Breast epithelium (tissue), 4 donors: Measurements from ENCODE around the gene ITGA3. TPM values are rescaled to one million over a fixed set of nuclear protein-coding genes. Genes with fewer than 3 reads are reported as not detected.
"Not testable (repeated sequence)": the region's sequence is repeated elsewhere in the genome, so short reads cannot be mapped to it uniquely, and the experiment has no call there.

Experiments
- DNase-seq, 2 donors: peaks; one replicate each; pipeline ENCODE4 v3.0.0-alpha.2; 2019; ENCODE audit warnings: low spot score in 2 of 2
- H3K27ac ChIP-seq, 2 donors: fragments of 200-600 bp; sonication (generic) in 1 of 2; one replicate each; pipeline ENCODE4 v1.5.1; 2016 to 2019; ENCODE audit warnings: mild to moderate bottlenecking in 1 of 2
- H3K27me3 ChIP-seq, 2 donors: fragments of 200-600 bp; sonication (generic) in 1 of 2; one replicate each; pipeline versions ENCODE4 v1.5.1 to v1.6.0; 2017 to 2019; ENCODE audit warnings: control low read depth in 1 of 2, mild to moderate bottlenecking in 1 of 2
- H3K36me3 ChIP-seq: fragments of 200-600 bp; one replicate; pipeline ENCODE4 v1.5.1; 2019
- H3K4me1 ChIP-seq, 2 donors: fragments of 200-600 bp; sonication (generic); one replicate each; pipeline ENCODE4 v1.5.1; 2016 to 2019; ENCODE audit warnings: control low read depth in 1 of 2
- H3K4me3 ChIP-seq, 3 donors: fragments of 200-600 bp; sonication (generic); 1 replicate in 2 of 3; 2 replicates in 1 of 3; pipeline ENCODE4 v1.5.1; 2016 to 2019; ENCODE audit warnings: mild to moderate bottlenecking in 3 of 3, moderate library complexity in 2 of 3
- H3K9me3 ChIP-seq, 2 donors: fragments of 200-600 bp; sonication (generic) in 1 of 2; one replicate each; pipeline ENCODE4 v1.5.1; 2016 to 2019; ENCODE audit warnings: control low read depth in 1 of 2
- POLR2A ChIP-seq: fragments of 450-650 bp; IDR thresholded peaks from one replicate; pipeline ENCODE4 v1.6.1; 2016; ENCODE audit warnings: antibody characterized with exemption, mild to moderate bottlenecking, moderate library complexity
- POLR2AphosphoS5 ChIP-seq, 3 donors: sonication (generic); formaldehyde crosslinking; IDR thresholded peaks; one replicate each; pipeline ENCODE4 v1.6.1; 2017; ENCODE audit warnings: antibody characterized with exemption in 3 of 3
- intact Hi-C: fragments of 100-400 bp; cut with DNase I; formaldehyde crosslinking; loops from one replicate; pipeline ENCODE4 v1.15.1; 2023; ENCODE audit warnings: low total_unique reads
- total RNA-seq, 3 donors: library from RNA; depleted of rRNA; stranded (reverse); fragments of >200 nt; gene quantifications; one replicate each; pipeline ENCODE4 v1.1.0, GENCODE V29; 2016
- TF ChIP-seq, protein P1 (sequence below), 3 donors: fragments of 450-650 bp; IDR thresholded peaks; one replicate each; pipeline ENCODE4 v1.5.1; 2016 to 2017; ENCODE audit warnings: antibody characterized with exemption in 3 of 3, mild to moderate bottlenecking in 3 of 3, moderate library complexity in 3 of 3

The ITGA3 gene
- total RNA-seq, 3 donors from 2014 or later, result 10.6 to 67.6 (median 48.5) TPM

DNA sequence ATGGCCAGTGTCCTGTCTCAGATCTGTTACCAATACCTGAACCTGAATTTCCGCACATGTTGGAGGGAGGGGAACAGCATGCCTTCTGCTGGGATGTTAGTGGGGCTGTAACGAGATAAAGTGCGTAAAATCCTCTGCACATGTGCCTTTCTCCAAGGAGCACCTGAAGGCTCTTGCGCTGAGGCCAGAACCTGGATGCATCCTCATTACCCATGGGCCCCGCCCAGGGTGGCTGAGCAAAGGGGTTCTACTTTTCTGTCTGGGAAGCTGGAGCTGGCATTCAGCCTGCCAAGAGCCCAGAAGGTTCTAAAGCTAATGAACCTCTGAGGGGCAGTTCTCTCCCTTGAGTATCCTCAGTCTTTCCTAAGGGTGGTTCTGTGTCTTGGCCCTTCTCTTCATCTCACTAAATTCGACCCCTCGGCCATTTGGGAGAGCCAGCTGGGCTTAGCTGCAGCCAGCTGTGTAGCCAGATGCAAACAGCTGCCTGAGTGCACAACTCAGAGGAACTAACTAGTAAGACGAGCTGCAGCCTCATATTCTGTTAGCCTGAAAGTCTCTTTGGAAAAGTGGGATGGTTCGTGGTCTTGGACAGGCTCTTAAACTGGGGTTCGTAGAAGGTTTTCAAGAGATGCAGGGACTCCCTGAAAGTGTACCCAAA, 2.5 kb downstream of the ITGA3 start:
- H3K27me3 ChIP-seq, result no peaks in the 10 kb centered on the region
- peak overlapping the region; percentile 93 to 96 for H3K27ac ChIP-seq
- DNase-seq, result no peak
- intact Hi-C loops, result no loop called here
- no peaks in the 10 kb centered on the region for H3K9me3 ChIP-seq
- peak overlapping the region in 1 of 3 donors; percentile 94 for H3K4me3 ChIP-seq
- TF ChIP-seq POLR2A, result no peak
- TF ChIP-seq, protein P1, sequence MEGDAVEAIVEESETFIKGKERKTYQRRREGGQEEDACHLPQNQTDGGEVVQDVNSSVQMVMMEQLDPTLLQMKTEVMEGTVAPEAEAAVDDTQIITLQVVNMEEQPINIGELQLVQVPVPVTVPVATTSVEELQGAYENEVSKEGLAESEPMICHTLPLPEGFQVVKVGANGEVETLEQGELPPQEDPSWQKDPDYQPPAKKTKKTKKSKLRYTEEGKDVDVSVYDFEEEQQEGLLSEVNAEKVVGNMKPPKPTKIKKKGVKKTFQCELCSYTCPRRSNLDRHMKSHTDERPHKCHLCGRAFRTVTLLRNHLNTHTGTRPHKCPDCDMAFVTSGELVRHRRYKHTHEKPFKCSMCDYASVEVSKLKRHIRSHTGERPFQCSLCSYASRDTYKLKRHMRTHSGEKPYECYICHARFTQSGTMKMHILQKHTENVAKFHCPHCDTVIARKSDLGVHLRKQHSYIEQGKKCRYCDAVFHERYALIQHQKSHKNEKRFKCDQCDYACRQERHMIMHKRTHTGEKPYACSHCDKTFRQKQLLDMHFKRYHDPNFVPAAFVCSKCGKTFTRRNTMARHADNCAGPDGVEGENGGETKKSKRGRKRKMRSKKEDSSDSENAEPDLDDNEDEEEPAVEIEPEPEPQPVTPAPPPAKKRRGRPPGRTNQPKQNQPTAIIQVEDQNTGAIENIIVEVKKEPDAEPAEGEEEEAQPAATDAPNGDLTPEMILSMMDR (IDR thresholded peaks at IDR 0.05), result no peak
- TF ChIP-seq POLR2AphosphoS5 (IDR thresholded peaks at IDR 0.05), result no peak
- peaks cover 15 to 28% of the 10 kb centered on the region in 2 donors for H3K4me1 ChIP-seq
- no peaks in the 10 kb centered on the region for H3K36me3 ChIP-seq

- TF ChIP-seq, protein P1 (IDR thresholded peaks at IDR 0.05), result no peak
- TF ChIP-seq POLR2A (no peak), POLR2AphosphoS5 (IDR thresholded peaks at IDR 0.05) (no peak)
- H3K27ac ChIP-seq, result peak overlapping the region; percentile 93 to 96
- H3K36me3 ChIP-seq, result no peaks in the 10 kb centered on the region
- intact Hi-C loops, result no loop called here
- no peaks in the 10 kb centered on the region for H3K9me3 ChIP-seq
- peak in 1 of 2 donors; percentile 58 for DNase-seq
- no peaks in the 10 kb centered on the region for H3K27me3 ChIP-seq
- peak overlapping the region in 1 of 3 donors; percentile 7 for H3K4me3 ChIP-seq
- H3K4me1 ChIP-seq, result peaks cover 22 to 37% of the 10 kb centered on the region in 2 donors
Measured at GRCh38 chr17:50059256-50059655, 3.3 kb downstream of the ITGA3 start.

DNA sequence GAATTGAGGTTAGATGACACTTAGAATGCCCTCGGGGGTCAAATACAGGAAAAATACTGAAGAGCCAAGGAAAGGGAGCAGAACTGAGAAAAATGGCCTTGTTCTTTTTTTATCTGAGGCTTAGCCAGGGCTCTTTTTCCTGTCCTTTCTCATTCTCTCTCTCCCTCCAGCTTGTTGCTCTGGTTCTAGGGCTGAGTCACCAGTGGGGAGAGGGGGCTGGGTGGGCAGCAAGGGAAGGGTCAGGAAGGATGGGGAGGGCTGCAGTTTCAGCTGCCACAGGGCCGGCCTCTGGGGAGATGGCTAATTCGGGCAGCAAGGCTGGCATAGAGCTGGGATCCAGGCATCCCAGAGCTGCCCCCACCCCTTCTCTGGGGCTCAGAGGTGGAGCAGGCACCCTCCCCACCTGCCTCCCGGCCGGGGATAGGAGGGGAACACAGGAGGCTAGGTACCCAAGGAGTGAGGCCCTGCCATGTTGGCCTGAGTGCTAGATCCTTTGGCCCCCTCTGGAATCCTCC, 3.9 kb downstream of the ITGA3 start:
- intact Hi-C loops, result loop anchor here (5.0 kb wide), 1 partner anchor 33 kb away; no protein-coding TSS in a partner anchor
- Histone ChIP-seq H3K36me3 (no peaks in the 10 kb centered on the region), H3K9me3 (no peaks in the 10 kb centered on the region), H3K4me1 (peaks cover 25 to 40% of the 10 kb centered on the region in 2 donors), H3K4me3 (no peak overlapping the region), H3K27me3 (no peaks in the 10 kb centered on the region), H3K27ac (peak overlapping the region; percentile 93 to 96)
- TF ChIP-seq POLR2AphosphoS5 (IDR thresholded peaks at IDR 0.05) (no peak), POLR2A (no peak)
- TF ChIP-seq, protein P1 (IDR thresholded peaks at IDR 0.05), result no peak
- DNase-seq, result no peak

DNA sequence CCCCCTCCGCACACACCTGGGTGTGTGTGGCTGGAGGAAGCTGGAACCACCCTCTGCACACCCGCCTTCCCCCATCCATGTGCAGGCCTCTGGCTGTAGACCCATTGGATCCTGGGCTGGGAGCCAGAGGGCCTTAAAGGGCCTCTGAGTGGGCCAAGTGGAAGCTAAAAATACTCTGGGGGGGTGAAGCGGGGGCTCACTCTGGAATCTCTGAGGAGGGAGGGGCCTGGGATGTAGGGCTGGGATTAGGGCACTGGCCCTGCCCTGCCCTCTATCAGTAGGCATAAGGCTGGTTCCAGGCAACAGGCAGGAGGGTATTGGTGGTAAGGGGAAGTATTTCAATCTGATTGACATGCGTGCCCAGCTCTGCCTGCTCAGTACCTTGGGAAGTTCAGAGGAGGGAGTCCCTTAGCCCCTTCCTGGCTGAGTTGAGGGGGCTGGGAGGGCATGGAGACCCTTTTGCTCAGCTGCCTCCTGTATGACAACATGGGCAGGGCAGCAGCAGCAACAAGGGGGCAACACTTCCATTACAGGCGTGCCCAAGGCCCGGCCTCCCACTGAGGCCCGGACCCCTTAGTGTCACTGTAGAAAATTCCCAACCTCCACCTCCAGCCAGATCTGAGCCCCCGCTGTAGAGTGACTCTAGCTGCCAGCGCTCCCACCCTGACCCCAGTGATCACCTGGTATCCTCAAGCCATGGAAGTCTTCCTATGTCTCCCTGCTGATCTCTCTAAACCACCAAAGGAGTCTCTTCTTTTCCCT, 5.2 kb downstream of the ITGA3 start:
- no peaks in the 10 kb centered on the region for H3K36me3 ChIP-seq
- H3K4me1 ChIP-seq, result peaks cover 22 to 40% of the 10 kb centered on the region in 2 donors
- intact Hi-C loops, result loop anchor here (5.0 kb wide), 1 partner anchor 34 kb away; no protein-coding TSS in a partner anchor
- H3K27me3 ChIP-seq, result no peaks in the 10 kb centered on the region
- H3K27ac ChIP-seq, result peak overlapping the region; percentile 93 to 96
- peak overlapping the region in 1 of 3 donors; percentile 6 for H3K4me3 ChIP-seq
- no peaks in the 10 kb centered on the region for H3K9me3 ChIP-seq
- DNase-seq, result no peak
- no peak for TF ChIP-seq POLR2A
- TF ChIP-seq, protein P1 (IDR thresholded peaks at IDR 0.05), result no peak
- TF ChIP-seq POLR2AphosphoS5 (IDR thresholded peaks at IDR 0.05), result no peak

DNA sequence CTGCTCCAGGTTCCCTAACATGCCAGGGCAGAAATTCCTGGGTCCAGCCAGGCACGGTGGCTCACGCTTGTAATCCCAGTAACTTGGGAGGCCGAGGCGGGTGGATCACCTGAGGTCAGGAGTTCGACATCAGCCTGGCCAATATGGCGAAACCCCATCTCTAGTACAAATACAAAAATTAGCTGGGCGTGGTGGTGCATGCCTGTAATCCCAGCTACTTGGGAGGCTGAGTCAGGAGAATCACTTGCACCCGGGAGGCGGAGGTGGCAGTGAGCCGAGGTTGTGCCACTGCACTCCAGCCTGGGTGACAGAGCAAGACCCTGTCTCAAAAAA, 5.8 kb downstream of the ITGA3 start:
- peak overlapping the region; percentile 93 to 96 for H3K27ac ChIP-seq
- H3K9me3 ChIP-seq, H3K36me3 ChIP-seq, DNase-seq, H3K27me3 ChIP-seq: not testable (repeated sequence)
- intact Hi-C loops, result loop anchor here (5.0 kb wide), 1 partner anchor 34 kb away; no protein-coding TSS in a partner anchor
- H3K4me3 ChIP-seq, result peak overlapping the region in 1 of 3 donors; percentile 6
- peaks cover 18 to 40% of the 10 kb centered on the region in 2 donors for H3K4me1 ChIP-seq
